ENCODE results near the gene CWF19L1. TPM values are rescaled to one million over a fixed set of nuclear protein-coding genes. Genes with fewer than 3 reads are reported as not detected.
"Not testable (repeated sequence)": the region's sequence is repeated elsewhere in the genome, so short reads cannot be mapped to it uniquely, and the experiment has no call there.

The CWF19L1 gene
- total RNA-seq, 2 experiments from 2014 or later: 60.1 to 66.7 TPM

DNA sequence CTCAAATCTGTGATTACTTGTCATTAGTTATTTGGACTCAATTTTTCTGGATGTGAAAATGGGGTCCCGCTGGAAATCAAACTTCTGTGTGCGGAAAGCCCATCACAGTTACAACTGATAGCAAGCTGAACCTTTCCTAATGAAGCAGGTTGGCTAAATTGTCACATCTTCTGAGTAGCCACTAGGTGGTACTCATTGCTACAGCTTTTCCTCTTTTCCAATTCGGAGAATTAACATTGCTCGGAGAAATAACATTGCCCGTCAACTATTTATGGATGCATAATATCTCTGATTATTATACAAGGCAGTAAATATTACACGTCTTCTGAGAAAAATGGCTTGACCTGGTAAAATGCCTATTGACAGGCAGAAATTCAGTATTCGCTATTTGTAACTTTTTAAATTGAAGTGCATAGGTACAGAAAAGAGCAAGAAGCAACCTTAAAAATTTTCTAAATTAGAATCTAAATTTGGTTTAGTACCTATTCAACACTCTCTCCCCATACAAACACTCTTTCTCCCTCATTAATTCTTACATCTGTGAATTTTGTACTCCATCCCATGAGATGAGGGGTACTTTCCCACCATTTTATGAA lies 36.4 kb upstream of the CWF19L1 start:
- H3K4me1 ChIP-seq (ENCODE audit: insufficient read depth, low read length): no peaks in the 10 kb centered on the region
- H3K27me3 Mint-ChIP-seq: peaks cover 77% of the 10 kb centered on the region
- intact Hi-C loops (cut with DNase I, micrococcal nuclease): no loop called here
- TF ChIP-seq CTCF (IDR thresholded peaks at IDR 0.05): peak; percentile 42
- H3K4me3 ChIP-seq (ENCODE audit: low read length): no peak overlapping the region
- no peak overlapping the region for H3K27ac ChIP-seq (ENCODE audit: low read depth in 1 of 2, low read length in 2 of 2)
- no peak for ATAC-seq (ENCODE audit: poor library complexity)
- CTCF ChIA-PET: interaction anchor here (0.6 to 1.5 kb wide), 2 partner anchors 28 to 91 kb away, joined by 3 read pairs; no protein-coding TSS in a partner anchor
- H3K36me3 ChIP-seq (ENCODE audit: insufficient read depth, low read length): no peaks in the 10 kb centered on the region
- DNase-seq: peak in 1 of 14 experiments; percentile 17
- H3K27me3 ChIP-seq (ENCODE audit: control insufficient read depth in 1 of 2, insufficient read depth in 2 of 2, low read length in 2 of 2): peaks cover 4 to 21% of the 10 kb centered on the region in 2 experiments
- no peaks in the 10 kb centered on the region for H3K9me3 ChIP-seq (ENCODE audit: control insufficient read depth in 1 of 2, insufficient read depth in 1 of 2, low read length in 2 of 2)
- H3K4me1 Mint-ChIP-seq (ENCODE audit: low read depth): no peaks in the 10 kb centered on the region
- H3K9me3 Mint-ChIP-seq: no peaks in the 10 kb centered on the region
- no peak overlapping the region for H3K4me3 Mint-ChIP-seq
- H3K27ac Mint-ChIP-seq: no peak overlapping the region
- POLR2A ChIA-PET: no interaction called here
- H3K36me3 Mint-ChIP-seq (ENCODE audit: low read depth): no peaks in the 10 kb centered on the region

GRCh38 chr10:100301123-100301522 lies 33.7 kb upstream of the CWF19L1 start:
- H3K4me1 Mint-ChIP-seq (ENCODE audit: low read depth); DNase-seq; H3K9me3 ChIP-seq (ENCODE audit: control insufficient read depth in 1 of 2, insufficient read depth in 1 of 2, low read length in 2 of 2); ATAC-seq (ENCODE audit: poor library complexity); CTCF ChIA-PET; H3K4me1 ChIP-seq (ENCODE audit: insufficient read depth, low read length); H3K4me3 ChIP-seq (ENCODE audit: low read length); H3K27ac Mint-ChIP-seq; H3K27ac ChIP-seq (ENCODE audit: low read depth in 1 of 2, low read length in 2 of 2); POLR2A ChIA-PET; H3K36me3 ChIP-seq (ENCODE audit: insufficient read depth, low read length); H3K4me3 Mint-ChIP-seq; H3K9me3 Mint-ChIP-seq; H3K36me3 Mint-ChIP-seq (ENCODE audit: low read depth); intact Hi-C loops (cut with DNase I, micrococcal nuclease): not testable (repeated sequence)
- peaks cover 69% of the 10 kb centered on the region for H3K27me3 Mint-ChIP-seq
- peaks cover 6 to 23% of the 10 kb centered on the region in 2 experiments for H3K27me3 ChIP-seq (ENCODE audit: control insufficient read depth in 1 of 2, insufficient read depth in 2 of 2, low read length in 2 of 2)

- Histone ChIP-seq H3K27ac (ENCODE audit: low read depth in 1 of 2, low read length in 2 of 2) (no peak overlapping the region), H3K27me3 (ENCODE audit: control insufficient read depth in 1 of 2, insufficient read depth in 2 of 2, low read length in 2 of 2) (peaks cover 7 to 9% of the 10 kb centered on the region in 2 experiments), H3K4me1 (ENCODE audit: insufficient read depth, low read length) (no peaks in the 10 kb centered on the region), H3K36me3 (ENCODE audit: insufficient read depth, low read length) (no peaks in the 10 kb centered on the region), H3K9me3 (ENCODE audit: control insufficient read depth in 1 of 2, insufficient read depth in 1 of 2, low read length in 2 of 2) (no peaks in the 10 kb centered on the region), H3K4me3 (ENCODE audit: low read length) (no peak overlapping the region)
- intact Hi-C loops (cut with DNase I, micrococcal nuclease): no loop called here
- H3K27me3 Mint-ChIP-seq: peaks cover 65% of the 10 kb centered on the region
- no peak overlapping the region for H3K27ac Mint-ChIP-seq
- H3K4me3 Mint-ChIP-seq: no peak overlapping the region
- ChIA-PET CTCF (no interaction called here), POLR2A (no interaction called here)
- TF ChIP-seq CTCF (IDR thresholded peaks at IDR 0.05): no peak
- no peaks in the 10 kb centered on the region for H3K36me3 Mint-ChIP-seq (ENCODE audit: low read depth)
- ATAC-seq (ENCODE audit: poor library complexity) (no peak), DNase-seq (no peak)
- no peaks in the 10 kb centered on the region for H3K9me3 Mint-ChIP-seq
- H3K4me1 Mint-ChIP-seq (ENCODE audit: low read depth): no peaks in the 10 kb centered on the region
These were observed 29.8 kb upstream of the CWF19L1 start for GRCh38 chr10:100297242-100297641.

DNA sequence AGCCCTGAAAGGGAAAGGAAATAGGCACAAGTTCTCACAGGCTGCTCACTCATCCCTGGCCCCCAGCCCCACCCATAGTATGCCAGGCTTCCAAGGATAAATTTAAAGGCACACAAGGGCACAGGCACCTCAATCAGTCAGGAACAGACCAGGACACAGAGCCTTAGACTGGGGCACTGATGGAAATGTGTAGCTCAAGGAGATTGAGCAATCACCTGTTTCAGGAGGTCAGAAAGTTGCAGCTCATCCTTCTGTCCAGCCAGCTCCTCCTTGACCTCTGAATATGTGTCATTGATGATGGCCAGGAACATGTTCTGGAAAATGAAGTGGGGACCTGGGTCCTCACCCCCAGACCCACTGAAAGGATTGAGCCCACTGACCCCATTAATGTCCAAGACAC lies 25.6 kb upstream of the CWF19L1 start:
- no peaks in the 10 kb centered on the region for H3K4me1 Mint-ChIP-seq (ENCODE audit: low read depth)
- no peak overlapping the region for H3K4me3 ChIP-seq (ENCODE audit: low read length)
- no peak for DNase-seq
- TF ChIP-seq CTCF (IDR thresholded peaks at IDR 0.05): no peak
- peaks cover 42% of the 10 kb centered on the region for H3K27me3 Mint-ChIP-seq
- H3K9me3 Mint-ChIP-seq: no peaks in the 10 kb centered on the region
- H3K27ac Mint-ChIP-seq: no peak overlapping the region
- H3K4me1 ChIP-seq (ENCODE audit: insufficient read depth, low read length): no peaks in the 10 kb centered on the region
- H3K27ac ChIP-seq (ENCODE audit: low read depth in 1 of 2, low read length in 2 of 2): no peak overlapping the region
- no peak overlapping the region for H3K4me3 Mint-ChIP-seq
- H3K36me3 Mint-ChIP-seq (ENCODE audit: low read depth): no peaks in the 10 kb centered on the region
- H3K9me3 ChIP-seq (ENCODE audit: control insufficient read depth in 1 of 2, insufficient read depth in 1 of 2, low read length in 2 of 2): no peaks in the 10 kb centered on the region
- no peaks in the 10 kb centered on the region for H3K36me3 ChIP-seq (ENCODE audit: insufficient read depth, low read length)
- intact Hi-C loops (cut with DNase I, micrococcal nuclease): no loop called here
- ATAC-seq (ENCODE audit: poor library complexity): no peak
- CTCF ChIA-PET: no interaction called here
- POLR2A ChIA-PET: no interaction called here
- peaks cover 3 to 9% of the 10 kb centered on the region in 2 experiments for H3K27me3 ChIP-seq (ENCODE audit: control insufficient read depth in 1 of 2, insufficient read depth in 2 of 2, low read length in 2 of 2)

- H3K27me3 Mint-ChIP-seq: peaks cover 38% of the 10 kb centered on the region
- H3K4me3 ChIP-seq (ENCODE audit: low read length); H3K27ac Mint-ChIP-seq; H3K36me3 ChIP-seq (ENCODE audit: insufficient read depth, low read length); H3K27me3 ChIP-seq (ENCODE audit: control insufficient read depth in 1 of 2, insufficient read depth in 2 of 2, low read length in 2 of 2); POLR2A ChIA-PET; H3K4me1 Mint-ChIP-seq (ENCODE audit: low read depth); H3K9me3 Mint-ChIP-seq; CTCF ChIA-PET; DNase-seq; H3K36me3 Mint-ChIP-seq (ENCODE audit: low read depth); H3K27ac ChIP-seq (ENCODE audit: low read depth in 1 of 2, low read length in 2 of 2); H3K9me3 ChIP-seq (ENCODE audit: control insufficient read depth in 1 of 2, insufficient read depth in 1 of 2, low read length in 2 of 2); H3K4me3 Mint-ChIP-seq; ATAC-seq (ENCODE audit: poor library complexity); intact Hi-C loops (cut with DNase I, micrococcal nuclease); H3K4me1 ChIP-seq (ENCODE audit: insufficient read depth, low read length): not testable (repeated sequence)
These were observed 24.9 kb upstream of the CWF19L1 start for GRCh38 chr10:100292300-100292699.
